GM21360 (cell line): ENCODE data around the gene MEOX2.

Experiments used
- ATAC-seq: cut with Tn5 transposase; IDR thresholded peaks from one replicate; pipeline ENCODE4 v1.9.1; 2021; ENCODE audit warnings: mild to moderate bottlenecking, moderate library complexity; ENCODE audit not compliant: unreplicated experiment

Gene MEOX2

GRCh38 chr7:15618275-15618674 lies 68.2 kb downstream of the MEOX2 start:
- ATAC-seq: no peak

- no peak for ATAC-seq
Observed at GRCh38 chr7:15612205-15612604, 74.3 kb downstream of the MEOX2 start.

- ATAC-seq: no peak
Observed at GRCh38 chr7:15610503-15610902, 76.0 kb downstream of the MEOX2 start.

- no peak for ATAC-seq
Observed at GRCh38 chr7:15609287-15609686, 77.2 kb downstream of the MEOX2 start.

- ATAC-seq: no peak
Observed at GRCh38 chr7:15607529-15608210, 78.8 kb downstream of the MEOX2 start.

- ATAC-seq: no peak
Observed at GRCh38 chr7:15606561-15606960, 79.9 kb downstream of the MEOX2 start.

GRCh38 chr7:15604166-15604565 lies 82.3 kb downstream of the MEOX2 start:
- no peak for ATAC-seq

GRCh38 chr7:15603124-15603523 lies 83.4 kb downstream of the MEOX2 start:
- no peak for ATAC-seq

GRCh38 chr7:15602236-15602635 lies 84.2 kb downstream of the MEOX2 start:
- ATAC-seq: no peak

GRCh38 chr7:15601175-15601574 lies 85.3 kb downstream of the MEOX2 start:
- ATAC-seq: no peak

GRCh38 chr7:15600298-15600697 lies 86.2 kb downstream of the MEOX2 start:
- ATAC-seq: no peak

GRCh38 chr7:15594461-15594860 lies 92.0 kb downstream of the MEOX2 start:
- ATAC-seq: no peak

- no peak for ATAC-seq
Observed at GRCh38 chr7:15593382-15593781, 93.1 kb downstream of the MEOX2 start.

GRCh38 chr7:15586266-15586665 lies 100.2 kb downstream of the MEOX2 start:
- no peak for ATAC-seq

GRCh38 chr7:15584575-15584974 lies 101.9 kb downstream of the MEOX2 start:
- no peak for ATAC-seq

GRCh38 chr7:15582773-15583172 lies 103.7 kb downstream of the MEOX2 start:
- no peak for ATAC-seq

- no peak for ATAC-seq
Observed at GRCh38 chr7:15581352-15581951, 105.0 kb downstream of the MEOX2 start.

- ATAC-seq: no peak
Observed at GRCh38 chr7:15580604-15581351, 105.7 kb downstream of the MEOX2 start.

- ATAC-seq: no peak
Observed at GRCh38 chr7:15577600-15577999, 108.9 kb downstream of the MEOX2 start.

- no peak for ATAC-seq
Observed at GRCh38 chr7:15571301-15571878, 115.1 kb downstream of the MEOX2 start.

- no peak for ATAC-seq
Observed at GRCh38 chr7:15567652-15568051, 118.8 kb downstream of the MEOX2 start.

- no peak for ATAC-seq
Observed at GRCh38 chr7:15567036-15567435, 119.4 kb downstream of the MEOX2 start.
